H1 (cell line): ENCODE data around the gene PRKCH. TPM values are rescaled to one million over a fixed set of nuclear protein-coding genes. Genes with fewer than 3 reads are reported as not detected.

ENCODE experiments used
- CTCF ChIA-PET: fragments of 300-600 bp; sonication (Branson Sonifier 250); formaldehyde crosslinking; loops from one replicate; lab custom pipeline; 2021; ENCODE audit not compliant: partially characterized antibody; lab: Charles Lee
- POLR2A ChIA-PET: fragments of 300-600 bp; sonication (Branson Sonifier 250); formaldehyde crosslinking; loops from one replicate; lab custom pipeline; 2021; ENCODE audit warnings: inconsistent platforms; ENCODE audit not compliant: partially characterized antibody; lab: Charles Lee
- DNase-seq, 2 experiments: peaks; one replicate each; pipeline versions ENCODE4 v3.0.0 to v3.0.0-alpha.2; 2010 to 2022; ENCODE audit warnings: low spot score in 2 of 2, low read depth in 1 of 2, mixed read lengths in 1 of 2
- FAIRE-seq: peaks from 2 replicates; lab custom pipeline; 2011; peaks lifted over from hg19 to GRCh38; lab: Jason Lieb, UNC
- H2AFZ ChIP-seq: 2 replicates; pipeline ENCODE4 v1.8.1; 2012; ENCODE audit warnings: low read length, inconsistent platforms
- H2AK5ac ChIP-seq: 2 replicates; pipeline ENCODE4 v1.6.1; 2013; ENCODE audit warnings: low read depth, low read length
- H2BK120ac ChIP-seq: replicated peaks from 2 replicates; pipeline ENCODE3; 2013; ENCODE audit warnings: low read depth, low read length, inconsistent platforms
- H2BK12ac ChIP-seq: 2 replicates; pipeline ENCODE4 v1.6.1; 2013; ENCODE audit warnings: low read depth, low read length
- H2BK15ac ChIP-seq: 2 replicates; pipeline ENCODE4 v1.6.1; 2013; ENCODE audit warnings: low read length
- H2BK20ac ChIP-seq: 2 replicates; pipeline ENCODE4 v1.6.1; 2013; ENCODE audit warnings: low read length
- H2BK5ac ChIP-seq: 2 replicates; pipeline ENCODE4 v1.6.1; 2013; ENCODE audit warnings: low read depth, low read length
- H3K14ac ChIP-seq: 2 replicates; pipeline ENCODE4 v1.6.1; 2013; ENCODE audit warnings: inconsistent platforms; ENCODE audit not compliant: insufficient read length
- H3K18ac ChIP-seq: 2 replicates; pipeline ENCODE4 v1.6.1; 2013; ENCODE audit warnings: low read length; ENCODE audit errors: extremely low read depth
- H3K23ac ChIP-seq: 2 replicates; pipeline ENCODE4 v1.6.1; 2013; ENCODE audit warnings: inconsistent platforms; ENCODE audit not compliant: insufficient read length
- H3K23me2 ChIP-seq: 2 replicates; pipeline ENCODE4 v1.6.1; 2013; ENCODE audit warnings: low read depth, low read length
- H3K27ac ChIP-seq: 2 replicates; pipeline ENCODE4 v1.6.1; 2011; ENCODE audit warnings: low read depth, low read length, inconsistent platforms
- H3K27me3 ChIP-seq, 4 experiments: replicated peaks in 1 of 4; 1 replicate in 1 of 4; 2 replicates in 3 of 4; pipeline versions ENCODE4 v1.6.1 to v1.8.1; 2011 to 2013; ENCODE audit warnings: low read length in 3 of 4, mild to moderate bottlenecking in 3 of 4, inconsistent platforms in 2 of 4, mixed read lengths in 2 of 4, moderate library complexity in 1 of 4; ENCODE audit not compliant: control insufficient read depth in 3 of 4, insufficient read depth in 3 of 4; ENCODE audit errors: extremely low read depth in 1 of 4
- H3K36me3 ChIP-seq, 4 experiments: 2 replicates each; pipeline versions ENCODE4 v1.6.1 to v1.8.1; 2011 to 2013; ENCODE audit warnings: mild to moderate bottlenecking in 4 of 4, low read length in 3 of 4, moderate library complexity in 2 of 4, control low read depth in 1 of 4, inconsistent platforms in 1 of 4; ENCODE audit not compliant: insufficient read depth in 4 of 4, control insufficient read depth in 2 of 4
- H3K4ac ChIP-seq: replicated peaks from 2 replicates; pipeline ENCODE3; 2013; ENCODE audit warnings: low read length, low read depth, mixed read lengths, inconsistent platforms; ENCODE audit not compliant: insufficient read length
- H3K4me1 ChIP-seq, 4 experiments: replicated peaks in 1 of 4; 1 replicate in 1 of 4; 2 replicates in 3 of 4; pipeline versions ENCODE4 v1.6.1 to v1.8.1; 2011 to 2013; ENCODE audit warnings: low read length in 3 of 4, inconsistent platforms in 2 of 4, mixed read lengths in 1 of 4; ENCODE audit not compliant: insufficient read depth in 4 of 4, control insufficient read depth in 3 of 4
- H3K4me2 ChIP-seq, 2 experiments: 2 replicates each; pipeline versions ENCODE4 v1.6.1 to v1.8.1; 2011 to 2013; ENCODE audit warnings: low read depth in 2 of 2, low read length in 2 of 2, control low read depth in 1 of 2, inconsistent platforms in 1 of 2, mild to moderate bottlenecking in 1 of 2; ENCODE audit not compliant: insufficient read depth in 1 of 2
- H3K4me3 ChIP-seq, 4 experiments: fragments of 200-600, 300-600 bp in 1 of 4; sonication (generic), shearing (Covaris generic), sonication (Bioruptor Twin) in 1 of 4; 2 replicates each; pipeline versions ENCODE4 v1.5.1 to v1.8.1; 2011 to 2016; ENCODE audit warnings: low read length in 4 of 4, low read depth in 3 of 4, control low read depth in 2 of 4, inconsistent platforms in 2 of 4, mild to moderate bottlenecking in 2 of 4, mixed read lengths in 1 of 4, moderate library complexity in 1 of 4; ENCODE audit not compliant: insufficient read depth in 2 of 4; ENCODE audit errors: extremely low read depth in 1 of 4
- H3K56ac ChIP-seq: replicated peaks from 2 replicates; pipeline ENCODE3; 2013; ENCODE audit warnings: low read depth, mild to moderate bottlenecking, mixed read lengths, low read length, inconsistent platforms; ENCODE audit not compliant: insufficient read length
- H3K79me1 ChIP-seq: 2 replicates; pipeline ENCODE4 v1.6.1; 2013; ENCODE audit warnings: low read depth, low read length, control low read depth
- H3K79me2 ChIP-seq, 2 experiments: 2 replicates each; pipeline versions ENCODE4 v1.6.1 to v1.8.1; 2012 to 2013; ENCODE audit warnings: low read length in 2 of 2, mild to moderate bottlenecking in 2 of 2, inconsistent platforms in 1 of 2; ENCODE audit not compliant: insufficient read depth in 2 of 2, control insufficient read depth in 1 of 2
- H3K9ac ChIP-seq, 4 experiments: replicated peaks in 1 of 4; 1 replicate in 1 of 4; 2 replicates in 3 of 4; pipeline versions ENCODE4 v1.6.1 to v1.8.1; 2011 to 2013; ENCODE audit warnings: low read depth in 3 of 4, low read length in 3 of 4, control low read depth in 2 of 4, mild to moderate bottlenecking in 2 of 4, moderate library complexity in 2 of 4, inconsistent platforms in 1 of 4; ENCODE audit errors: extremely low read depth in 1 of 4
- H3K9me3 ChIP-seq, 2 experiments: 2 replicates each; pipeline versions ENCODE4 v1.6.1 to v1.8.1; 2012 to 2013; ENCODE audit warnings: mild to moderate bottlenecking in 2 of 2, moderate library complexity in 2 of 2, control low read depth in 1 of 2, inconsistent platforms in 1 of 2, low read depth in 1 of 2, low read length in 1 of 2, mixed read lengths in 1 of 2; ENCODE audit not compliant: insufficient read depth in 2 of 2
- H4K20me1 ChIP-seq, 2 experiments: replicated peaks in 1 of 2; 2 replicates each; pipeline versions ENCODE3 to v1.8.1; 2011 to 2013; ENCODE audit warnings: inconsistent platforms in 2 of 2, low read length in 2 of 2, mild to moderate bottlenecking in 1 of 2; ENCODE audit not compliant: insufficient read depth in 2 of 2, control insufficient read depth in 1 of 2
- H4K5ac ChIP-seq: 2 replicates; pipeline ENCODE4 v1.6.1; 2013; ENCODE audit warnings: low read length, low read depth, mixed read lengths, inconsistent platforms; ENCODE audit not compliant: insufficient read length
- H4K8ac ChIP-seq: 2 replicates; pipeline ENCODE4 v1.8.0; 2013; ENCODE audit warnings: mild to moderate bottlenecking, moderate library complexity, low read length, inconsistent platforms; ENCODE audit not compliant: insufficient read depth; ENCODE audit errors: extremely low read depth
- H4K91ac ChIP-seq: replicated peaks from 2 replicates; pipeline ENCODE3; 2013; ENCODE audit warnings: low read length, mixed read lengths, inconsistent platforms; ENCODE audit not compliant: insufficient read length
- ASH2L ChIP-seq: fragments of 200-600, 300-600 bp; sonication (generic); IDR thresholded peaks from one replicate; pipeline ENCODE4 v1.7.1; 2017; ENCODE audit warnings: low read length
- BCL11A ChIP-seq, 2 experiments: IDR thresholded peaks; one replicate each; pipeline ENCODE4 v1.6.1; 2011; ENCODE audit warnings: low read depth in 2 of 2, low read length in 2 of 2, mild to moderate bottlenecking in 2 of 2
- CBX8 ChIP-seq: fragments of 300-800, 300-1000 bp; sonication (generic); IDR thresholded peaks from 2 replicates; pipeline ENCODE4 v1.7.1; 2016; ENCODE audit warnings: low read depth, low read length, borderline replicate concordance
- CEBPB ChIP-seq: IDR thresholded peaks from 2 replicates; pipeline ENCODE4 v1.6.1; 2012; ENCODE audit warnings: low read depth, low read length
- KDM1A ChIP-seq: fragments of 200-600, 300-600 bp; sonication (generic); IDR thresholded peaks from 2 replicates; pipeline ENCODE4 v1.7.1; 2016; ENCODE audit warnings: mild to moderate bottlenecking, low read length, borderline replicate concordance
- RFX5 ChIP-seq: IDR thresholded peaks from 2 replicates; pipeline ENCODE4 v1.6.1; 2011; ENCODE audit warnings: low read depth, low read length, improper control_type of control experiment, borderline replicate concordance
- RXRA ChIP-seq: IDR thresholded peaks from 2 replicates; pipeline ENCODE4 v1.6.1; 2011; ENCODE audit warnings: low read depth, mild to moderate bottlenecking, low read length, moderate library complexity; ENCODE audit not compliant: insufficient read depth
- SAP30 ChIP-seq: fragments of 300-600 bp; sonication (generic); IDR thresholded peaks from 2 replicates; pipeline ENCODE4 v1.7.1; 2012; ENCODE audit warnings: low read length, moderate library complexity, mild to moderate bottlenecking, inconsistent platforms; ENCODE audit not compliant: insufficient read depth, insufficient replicate concordance
- TCF12 ChIP-seq: IDR thresholded peaks from 2 replicates; pipeline ENCODE4 v1.6.1; 2011; ENCODE audit warnings: low read depth, mild to moderate bottlenecking, low read length
- YY1 ChIP-seq: IDR thresholded peaks from 2 replicates; pipeline ENCODE4 v1.6.1; 2011; ENCODE audit warnings: low read depth, mild to moderate bottlenecking, low read length
- WGBS, 2 experiments: shearing (Covaris generic) in 1 of 2; methylation state at CpG; one replicate each; pipeline versions ENCODE4 v1.1.6 to v1.1.7; 2013 to 2015; ENCODE audit warnings: low lambda C conversion rate in 2 of 2, mixed read lengths in 2 of 2, inconsistent platforms in 1 of 2, low coverage in 1 of 2, missing lambda C conversion rate in 1 of 2; ENCODE audit not compliant: insufficient replicate concordance in 2 of 2, insufficient coverage in 1 of 2, insufficient read length in 1 of 2; ENCODE audit errors: extremely low coverage in 1 of 2, missing lambda C conversion rate in 1 of 2; 5-methylcytosine and 5-hydroxymethylcytosine counted together
- polyA plus RNA-seq, 7 experiments: library from polyadenylated mRNA; depleted of rRNA in 3 of 7; stranded (reverse) in 5 of 7; unstranded in 2 of 7; fragments of >200 nt in 5 of 7; fragments of 200-250 nt in 2 of 7; gene quantifications; 1 replicate in 5 of 7; 2 replicates in 1 of 7; 4 replicates in 1 of 7; pipeline versions ENCODE4 v1.2.1 to v1.2.3, GENCODE V29; 2011 to 2013; ENCODE audit warnings: missing spikeins in 2 of 7, mixed read lengths in 2 of 7
- total RNA-seq: library from RNA; stranded (reverse); fragmentation: NEBNext Ultra II Directional; extraction: Animal tissue kit (Norgen Biotek cat#: 25700); gene quantifications from 2 replicates; pipeline ENCODE4 v1.2.1, GENCODE V29; 2021
- TF ChIP-seq, protein P1 (sequence below), 3 experiments: IDR thresholded peaks; 1 replicate in 2 of 3; 2 replicates in 1 of 3; pipeline versions ENCODE4 v1.5.1 to v1.6.1; 2011; ENCODE audit warnings: low read length in 3 of 3, mild to moderate bottlenecking in 3 of 3, inconsistent platforms in 2 of 3, low read depth in 1 of 3, moderate library complexity in 1 of 3; ENCODE audit not compliant: insufficient read depth in 1 of 3; ENCODE audit errors: control extremely low read depth in 1 of 3

PRKCH gene
- total and polyA plus RNA-seq, 2 of the 8 experiments (the other 6 are each of a cell fraction or from before 2014, with no cell fraction given), result 6.4 to 7.0 TPM

DNA sequence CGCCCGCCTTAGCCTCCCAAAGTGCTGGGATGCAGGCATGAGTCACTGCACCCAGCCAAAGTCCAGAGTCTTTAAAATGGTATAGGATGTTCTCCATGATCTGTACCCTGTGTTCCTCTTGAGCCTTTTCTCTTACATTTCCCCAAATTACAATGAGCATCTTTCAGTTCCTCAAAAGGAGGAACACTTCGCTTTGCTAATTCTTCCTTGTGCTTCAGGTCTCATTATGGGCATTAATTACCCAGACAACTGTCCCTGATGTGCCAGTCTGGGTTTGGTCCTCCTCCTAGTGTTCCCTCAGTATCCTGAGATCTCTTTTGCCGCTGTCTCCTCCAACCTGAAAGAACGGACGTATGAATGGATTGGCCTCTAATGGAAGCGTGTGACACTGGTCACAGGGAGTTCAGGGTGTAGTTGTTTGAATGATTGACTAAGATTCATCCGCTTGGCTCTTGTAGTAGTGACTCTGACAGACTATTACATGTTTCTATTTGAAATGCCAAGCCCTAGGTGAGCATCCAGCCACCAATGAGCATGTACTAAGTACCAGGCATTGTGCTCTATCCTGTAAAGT, 8.2 kb downstream of the PRKCH start:
- H3K79me2 ChIP-seq, result no peaks in the 10 kb centered on the region
- H3K18ac ChIP-seq, result no peak overlapping the region
- CTCF ChIA-PET, result interaction anchor here (1.1 to 1.6 kb wide), 2 partner anchors 8 to 52 kb away, joined by 3 to 4 read pairs; partner anchors contain the start of gene PRKCH
- no peaks in the 10 kb centered on the region for H3K23me2 ChIP-seq
- H2BK20ac ChIP-seq, result no peak overlapping the region
- H4K20me1 ChIP-seq, result no peaks in the 10 kb centered on the region
- H3K4me1 ChIP-seq, result peaks cover 0 to 4% (median 2%) of the 10 kb centered on the region in 4 experiments; a peak in 3 of 7 replicates
- H3K27ac ChIP-seq, result no peak overlapping the region
- no peak overlapping the region for H4K5ac ChIP-seq
- H2BK5ac ChIP-seq, result no peak overlapping the region
- H3K27me3 ChIP-seq, result no peaks in the 10 kb centered on the region
- H3K4me2 ChIP-seq, result no peak overlapping the region
- 93% methylated on average over 8 of the region's 8 CpGs; no CpG with 5 or more reads in 1 of the 2 experiments for WGBS, 2 experiments
- FAIRE-seq (no peak), DNase-seq (no peak)
- no peak overlapping the region for H2BK15ac ChIP-seq
- no peak overlapping the region for H4K91ac ChIP-seq
- H2BK12ac ChIP-seq, result no peak overlapping the region
- no peak overlapping the region for H2AFZ ChIP-seq
- H2BK120ac ChIP-seq, result no peak overlapping the region
- no peak overlapping the region for H4K8ac ChIP-seq
- H3K36me3 ChIP-seq, result no peaks in the 10 kb centered on the region
- no peak overlapping the region for H3K14ac ChIP-seq
- no peak overlapping the region for H3K4ac ChIP-seq
- H3K56ac ChIP-seq, result no peak overlapping the region
- no peak overlapping the region for H3K23ac ChIP-seq
- POLR2A ChIA-PET, result no interaction called here
- peaks cover 0 to 4% of the 10 kb centered on the region in 2 experiments; a peak in 1 of 4 replicates for H3K9me3 ChIP-seq
- no peak overlapping the region for H2AK5ac ChIP-seq
- H3K4me3 ChIP-seq, result no peak overlapping the region
- no peaks in the 10 kb centered on the region; the same call in 1 of the 2 replicates for H3K79me1 ChIP-seq
- H3K9ac ChIP-seq, result no peak overlapping the region
- TF ChIP-seq, protein P1, sequence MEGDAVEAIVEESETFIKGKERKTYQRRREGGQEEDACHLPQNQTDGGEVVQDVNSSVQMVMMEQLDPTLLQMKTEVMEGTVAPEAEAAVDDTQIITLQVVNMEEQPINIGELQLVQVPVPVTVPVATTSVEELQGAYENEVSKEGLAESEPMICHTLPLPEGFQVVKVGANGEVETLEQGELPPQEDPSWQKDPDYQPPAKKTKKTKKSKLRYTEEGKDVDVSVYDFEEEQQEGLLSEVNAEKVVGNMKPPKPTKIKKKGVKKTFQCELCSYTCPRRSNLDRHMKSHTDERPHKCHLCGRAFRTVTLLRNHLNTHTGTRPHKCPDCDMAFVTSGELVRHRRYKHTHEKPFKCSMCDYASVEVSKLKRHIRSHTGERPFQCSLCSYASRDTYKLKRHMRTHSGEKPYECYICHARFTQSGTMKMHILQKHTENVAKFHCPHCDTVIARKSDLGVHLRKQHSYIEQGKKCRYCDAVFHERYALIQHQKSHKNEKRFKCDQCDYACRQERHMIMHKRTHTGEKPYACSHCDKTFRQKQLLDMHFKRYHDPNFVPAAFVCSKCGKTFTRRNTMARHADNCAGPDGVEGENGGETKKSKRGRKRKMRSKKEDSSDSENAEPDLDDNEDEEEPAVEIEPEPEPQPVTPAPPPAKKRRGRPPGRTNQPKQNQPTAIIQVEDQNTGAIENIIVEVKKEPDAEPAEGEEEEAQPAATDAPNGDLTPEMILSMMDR (IDR thresholded peaks at IDR 0.05; ENCODE audit: control extremely low read depth in 1 of 3, insufficient read depth in 1 of 3, low read depth in 1 of 3, low read length in 3 of 3), result no peak
- TF ChIP-seq RFX5 (no peak), CEBPB (no peak), KDM1A (no peak), TCF12 (no peak), YY1 (no peak), CBX8 (no peak), ASH2L (no peak), BCL11A (IDR thresholded peaks at IDR 0.05; ENCODE audit: low read depth in 2 of 2, low read length in 2 of 2) (no peak), SAP30 (no peak), RXRA (no peak)
